ENCODE measurements around the gene LSR.

The LSR gene

DNA sequence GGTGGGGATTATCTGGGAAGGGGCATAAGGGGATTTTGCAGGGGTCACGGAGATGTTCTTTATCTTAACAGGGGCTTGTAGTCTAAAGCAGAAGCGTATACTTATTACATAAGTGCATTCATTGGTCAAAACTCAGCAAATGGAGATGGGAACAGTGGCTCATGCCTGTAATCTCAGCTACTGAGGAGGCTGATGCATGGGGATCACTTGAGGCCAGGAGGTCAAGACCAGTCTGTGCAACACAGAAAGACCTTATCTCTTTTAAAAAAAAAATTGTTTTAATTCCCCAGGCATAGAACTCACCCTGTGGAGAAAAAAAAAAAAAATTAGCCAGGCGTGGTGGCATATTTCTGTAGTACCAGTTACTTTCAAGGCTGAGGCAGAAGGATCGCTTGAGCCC is 39.2 kb upstream of the LSR start:
- TF ChIP-seq POLR2AphosphoS5 (IDR thresholded peaks at IDR 0.05; ENCODE audit: low read depth) (no peak), REST (IDR thresholded peaks at IDR 0.05; ENCODE audit: insufficient replicate concordance, low read depth) (no peak), SPI1 (IDR thresholded peaks at IDR 0.05; ENCODE audit: borderline replicate concordance, low read depth) (no peak), GABPA (IDR thresholded peaks at IDR 0.05; ENCODE audit: low read depth) (no peak), CTCF (IDR thresholded peaks at IDR 0.05; ENCODE audit: insufficient read depth, low read length) (no peak)
- no peak overlapping the region for H3K27ac ChIP-seq (replicated peaks)
- H3K4me3 ChIP-seq (replicated peaks; ENCODE audit: insufficient read depth, low read length), result no peak overlapping the region
- H3K27me3 ChIP-seq (ENCODE audit: insufficient read depth, poor library complexity, severe bottlenecking), result no peaks in the 10 kb centered on the region
- no peak for DNase-seq (ENCODE audit: low read depth in 1 of 2, low spot score in 1 of 2)

- Histone ChIP-seq H3K27ac (replicated peaks) (no peak overlapping the region), H3K4me3 (replicated peaks; ENCODE audit: insufficient read depth, low read length) (no peak overlapping the region), H3K27me3 (ENCODE audit: insufficient read depth, poor library complexity, severe bottlenecking) (no peaks in the 10 kb centered on the region)
- TF ChIP-seq SPI1 (IDR thresholded peaks at IDR 0.05; ENCODE audit: borderline replicate concordance, low read depth) (no peak), REST (IDR thresholded peaks at IDR 0.05; ENCODE audit: insufficient replicate concordance, low read depth) (no peak), POLR2AphosphoS5 (IDR thresholded peaks at IDR 0.05; ENCODE audit: low read depth) (no peak), CTCF (IDR thresholded peaks at IDR 0.05; ENCODE audit: insufficient read depth, low read length) (no peak), GABPA (IDR thresholded peaks at IDR 0.05; ENCODE audit: low read depth) (no peak)
- DNase-seq (ENCODE audit: low read depth in 1 of 2, low spot score in 1 of 2), result no peak
Measured at GRCh38 chr19:35211545-35212230, 37.1 kb upstream of the LSR start.

DNA sequence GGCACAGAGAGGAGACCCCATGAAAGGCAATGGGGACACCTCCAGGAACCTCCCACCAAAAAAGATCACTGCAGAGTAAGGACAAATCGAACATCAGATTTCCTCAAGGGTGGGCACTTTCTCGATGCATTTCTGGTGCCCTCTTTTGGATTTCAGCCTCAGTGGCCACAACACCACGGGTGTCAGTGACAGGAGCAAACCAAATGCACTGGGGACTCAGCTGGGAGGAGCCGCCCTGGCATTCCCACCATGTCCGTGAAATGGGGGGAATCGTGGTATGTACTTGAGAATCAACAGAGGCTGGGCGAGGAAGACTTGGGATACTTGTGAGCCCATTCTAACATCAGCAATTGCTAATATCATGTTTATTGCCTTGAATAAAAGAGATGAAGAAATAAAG is 36.6 kb upstream of the LSR start:
- no peaks in the 10 kb centered on the region for H3K27me3 ChIP-seq (ENCODE audit: insufficient read depth, poor library complexity, severe bottlenecking)
- H3K4me3 ChIP-seq (replicated peaks; ENCODE audit: insufficient read depth, low read length), result no peak overlapping the region
- TF ChIP-seq CTCF (IDR thresholded peaks at IDR 0.05; ENCODE audit: insufficient read depth, low read length), result no peak
- no peak overlapping the region for H3K27ac ChIP-seq (replicated peaks)
- DNase-seq (ENCODE audit: low read depth in 1 of 2, low spot score in 1 of 2), result no peak

Data from HL-60 (cell line).